ENCODE measurements around the gene TTLL7.

GRCh38 chr1:83923553-83923952 lies 75.4 kb downstream of the TTLL7 start:
- TF ChIP-seq CTCF (optimal IDR thresholded peaks at IDR 0.05 in 1 of 3, IDR thresholded peaks at IDR 0.05 in 1 of 3, conservative IDR thresholded peaks at IDR 0.05 in 1 of 3; ENCODE audit: extremely low read depth in 1 of 3, insufficient read depth in 2 of 3, low read length in 3 of 3) (no peak), EZH2 (IDR thresholded peaks at IDR 0.05; ENCODE audit: low read length) (no peak)
